Testis (tissue), 2 donors: Measurements from ENCODE around the gene TMEM9.

Experiments
- CTCF ChIP-seq, 3 experiments: fragments of 450-650 bp in 2 of 3; fragments of 200-600 bp in 1 of 3; sonication (generic) in 1 of 3; IDR thresholded peaks; one replicate each; pipeline ENCODE4 v1.5.1; 2016 to 2019; ENCODE audit warnings: antibody characterized with exemption in 3 of 3, mild to moderate bottlenecking in 2 of 3, moderate library complexity in 1 of 3
- POLR2A ChIP-seq: fragments of 450-650 bp; IDR thresholded peaks from one replicate; pipeline ENCODE4 v1.6.1; 2017; ENCODE audit warnings: antibody characterized with exemption, mild to moderate bottlenecking, moderate library complexity

DNA sequence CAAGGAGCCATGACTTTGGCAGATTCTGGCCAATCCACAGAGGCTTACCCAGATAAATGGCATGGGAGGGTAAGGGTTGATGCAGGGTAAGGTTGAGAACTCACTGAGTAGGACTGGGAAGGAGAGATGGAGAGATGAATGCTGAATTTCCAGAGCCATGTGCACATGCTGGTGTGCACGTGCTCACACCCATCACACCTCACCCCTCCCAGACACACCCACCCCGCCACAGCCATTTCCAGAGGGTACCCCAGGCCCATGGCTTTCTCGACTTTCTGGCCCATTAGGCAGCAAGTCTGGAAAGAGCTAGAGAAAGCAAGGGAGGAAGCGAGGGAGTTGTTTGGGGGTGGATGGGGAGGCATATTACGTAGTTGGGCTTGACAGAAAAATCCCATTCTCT lies 43.7 kb downstream of the TMEM9 start:
- TF ChIP-seq POLR2A (no peak), CTCF (IDR thresholded peaks at IDR 0.05) (no peak)
